NCI-H524 (cell line): ENCODE data around the gene EPS8.
"Not testable (repeated sequence)": the region's sequence is repeated elsewhere in the genome, so short reads cannot be mapped to it uniquely, and the experiment has no call there.

ENCODE experiments used
- DNase-seq, 2 experiments: peaks; one replicate each; lab custom pipeline; 2025; lab: John Stamatoyannopoulos, UW

The EPS8 gene

DNA sequence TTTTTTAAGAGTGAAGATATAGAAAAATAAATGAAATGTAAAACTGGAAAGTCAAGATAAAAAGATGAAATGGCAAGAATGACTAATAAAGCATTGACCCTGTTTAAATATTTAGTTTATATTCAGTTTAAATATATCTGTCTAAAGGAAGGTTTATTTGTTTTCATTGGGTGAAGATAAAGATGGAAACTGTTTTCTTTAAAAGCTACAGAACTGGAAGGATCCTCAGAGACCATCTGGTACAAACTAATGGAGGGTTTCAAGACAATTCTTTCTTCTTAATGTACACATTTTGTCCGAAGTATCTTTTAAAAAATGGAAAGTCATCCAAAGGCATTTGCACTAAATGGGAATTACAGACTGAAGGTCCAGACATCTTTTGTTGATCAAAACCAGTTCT is 142.6 kb downstream of the EPS8 start:
- DNase-seq = no peak

DNA sequence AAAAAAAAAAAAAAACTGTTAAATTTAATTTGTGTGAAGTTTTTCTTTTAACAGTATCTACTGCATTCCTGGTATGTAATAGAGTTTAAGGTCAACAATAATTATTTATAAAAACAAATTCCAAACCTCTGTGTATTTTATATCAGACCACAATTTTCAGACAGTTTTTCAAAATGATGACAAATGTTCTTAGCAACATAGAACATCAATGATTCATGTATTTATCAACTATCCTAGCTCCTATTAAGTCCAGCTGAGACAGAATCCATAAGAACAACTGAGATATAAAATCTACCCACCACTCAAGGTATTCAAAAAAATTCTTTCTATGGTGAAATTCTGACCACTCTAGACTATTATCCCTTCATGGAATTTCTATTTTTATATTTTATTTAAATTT is 144.5 kb downstream of the EPS8 start:
- no peak for DNase-seq

DNA sequence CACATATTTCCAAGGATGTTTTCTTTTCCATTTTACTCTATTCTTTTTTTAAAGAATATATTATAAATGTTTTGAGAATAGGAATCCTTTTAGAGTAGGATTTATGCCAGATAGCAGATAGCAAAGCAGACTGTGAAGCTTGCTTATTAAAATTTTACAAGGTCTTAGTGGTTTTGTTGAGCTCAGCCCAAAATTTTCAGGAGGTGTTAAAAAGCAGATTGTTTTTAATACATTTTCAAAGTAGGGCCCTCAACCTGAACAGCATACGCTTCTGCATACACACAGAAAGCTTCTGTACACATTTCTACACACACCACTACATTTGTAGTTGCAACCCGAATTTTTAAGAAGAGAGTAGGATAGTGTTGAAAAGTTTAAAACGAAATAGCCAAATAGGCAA is 151.0 kb downstream of the EPS8 start:
- DNase-seq = no peak

DNA sequence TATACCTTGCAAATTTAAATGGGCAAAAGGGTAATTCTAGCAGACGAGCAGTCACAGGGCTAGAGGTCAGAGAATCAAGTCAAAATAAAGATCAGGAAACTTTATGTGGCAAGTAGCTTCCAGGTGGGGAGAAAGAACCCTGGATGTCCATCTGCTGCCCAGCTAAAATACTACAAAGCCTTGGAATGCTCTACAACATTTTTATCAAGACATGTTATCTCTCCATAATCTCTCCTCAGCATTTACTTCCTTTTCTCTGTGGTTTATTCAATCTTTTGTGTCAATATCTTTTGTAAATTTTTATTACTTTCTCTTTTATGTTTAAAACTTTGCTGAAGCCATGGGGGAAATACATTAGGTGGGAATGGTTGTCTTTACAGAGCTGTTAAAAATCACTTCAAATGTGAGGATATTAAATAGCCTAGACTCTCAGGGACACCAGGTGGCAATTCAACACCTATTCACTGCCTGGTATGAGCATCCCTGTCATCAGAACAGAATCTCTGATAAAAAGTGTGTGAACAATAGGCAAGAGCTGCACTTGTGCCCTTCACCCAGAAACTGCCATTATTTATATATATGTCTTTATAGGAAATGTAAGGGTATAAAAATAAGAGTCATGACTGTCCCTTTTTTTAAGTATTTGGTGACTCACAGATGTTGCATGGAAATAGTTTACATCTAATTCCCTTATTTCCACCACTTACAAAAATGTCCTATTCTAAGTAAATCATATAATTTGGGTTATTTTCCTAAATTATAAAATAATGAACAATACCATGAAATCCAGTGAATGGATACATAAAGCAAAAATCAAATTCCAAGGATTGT is 152.9 kb downstream of the EPS8 start:
- no peak for DNase-seq

DNA sequence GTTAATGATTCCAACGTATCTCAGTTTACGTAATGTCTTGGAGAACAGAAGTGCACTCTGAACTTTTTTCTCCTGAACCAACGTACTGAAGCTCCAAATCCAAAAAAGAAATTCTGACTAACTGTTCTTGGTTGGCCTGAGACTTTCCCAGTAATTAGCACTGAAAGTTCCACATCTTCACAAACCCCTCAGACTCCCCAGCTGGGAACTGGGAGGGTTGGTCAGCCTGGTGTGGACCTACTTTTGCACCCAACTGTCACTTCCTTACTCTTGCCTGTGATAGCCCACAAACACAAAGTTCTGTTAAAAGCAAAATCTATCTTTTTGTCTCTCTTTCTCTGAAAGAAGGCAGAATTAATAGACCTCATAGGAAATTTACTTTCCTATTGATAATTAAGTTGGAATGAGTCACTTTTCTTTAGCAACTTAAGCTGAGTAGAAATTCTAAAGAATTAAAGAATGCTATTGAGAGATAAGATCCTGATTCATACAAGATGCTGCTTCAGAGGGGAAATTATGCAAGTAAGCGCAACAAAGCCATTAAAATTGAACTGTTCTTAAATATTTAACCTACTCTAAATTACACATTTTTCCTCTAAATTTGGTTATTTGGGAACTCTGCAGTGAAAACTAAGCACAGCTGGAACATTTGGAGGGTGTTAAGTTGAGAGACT is 155.0 kb downstream of the EPS8 start:
- no peak for DNase-seq

DNA sequence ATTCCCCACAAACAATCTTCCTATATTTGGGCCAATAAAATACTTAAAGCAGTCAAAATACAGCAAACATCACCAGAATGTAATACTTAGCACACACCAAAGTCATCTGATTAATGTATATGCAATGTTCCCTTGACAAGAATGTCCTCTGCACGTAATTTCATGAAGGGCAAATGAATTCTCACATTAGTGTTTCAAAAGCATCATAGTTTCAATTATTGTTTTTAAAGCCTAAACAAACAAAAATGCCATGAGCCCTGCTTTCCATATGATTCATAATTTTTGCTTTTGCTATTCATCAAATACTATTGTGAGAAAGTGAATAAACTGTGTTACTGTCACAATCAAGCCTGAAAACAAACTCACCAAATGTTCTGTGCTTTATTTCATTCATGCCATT is 156.0 kb downstream of the EPS8 start:
- DNase-seq = no peak

DNA sequence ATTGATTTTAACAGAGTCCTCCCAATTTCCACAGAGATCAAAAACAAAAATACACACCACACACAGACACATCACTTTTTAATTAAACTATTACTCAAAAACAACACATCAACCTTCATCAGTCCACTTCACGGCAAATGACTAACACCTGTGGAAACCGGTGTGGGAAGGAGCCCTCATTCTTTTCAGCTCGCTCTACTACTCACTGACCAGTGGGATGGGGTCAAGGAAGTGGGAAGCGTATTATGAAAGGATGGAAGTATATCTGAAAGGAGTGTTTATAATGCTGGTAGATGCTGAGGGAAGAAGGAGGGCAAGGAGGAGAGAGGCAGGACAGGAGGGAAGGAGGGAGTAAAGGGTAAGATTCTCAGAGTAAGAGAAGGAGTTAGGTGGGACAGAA is 156.5 kb downstream of the EPS8 start:
- no peak for DNase-seq

DNA sequence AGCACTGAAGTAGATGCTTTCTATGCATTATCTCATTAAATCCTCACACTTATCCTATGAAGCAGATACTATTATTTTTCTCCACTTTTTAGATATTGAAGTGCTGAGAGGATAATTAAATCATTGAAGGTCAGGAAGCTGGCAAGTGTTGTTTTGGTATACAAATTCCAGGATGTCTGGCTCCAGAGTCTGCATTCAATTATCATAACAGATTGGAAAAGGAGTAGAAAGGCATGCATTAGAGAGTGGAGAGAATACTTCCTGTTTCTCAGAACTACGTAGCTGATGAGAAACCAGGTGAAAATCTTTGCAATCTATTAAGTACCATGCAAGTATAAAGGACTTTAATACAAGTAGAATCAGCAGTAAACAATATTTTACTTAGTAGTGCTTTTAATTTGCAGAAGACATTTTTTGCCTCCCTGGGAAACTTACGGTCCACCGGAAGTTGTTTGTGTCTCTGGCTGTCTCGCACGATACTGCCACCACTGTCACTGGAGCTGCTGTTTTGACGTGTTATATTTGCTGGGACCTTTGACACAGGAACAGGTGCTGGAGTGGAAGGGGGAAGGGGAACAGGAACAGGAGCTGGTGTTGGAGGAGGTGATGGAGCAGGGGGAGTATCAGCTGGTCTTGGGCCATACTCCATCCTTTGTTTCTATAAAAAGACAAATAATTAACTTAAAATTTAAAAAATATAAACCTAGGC is 158.0 kb downstream of the EPS8 start:
- no peak for DNase-seq

DNA sequence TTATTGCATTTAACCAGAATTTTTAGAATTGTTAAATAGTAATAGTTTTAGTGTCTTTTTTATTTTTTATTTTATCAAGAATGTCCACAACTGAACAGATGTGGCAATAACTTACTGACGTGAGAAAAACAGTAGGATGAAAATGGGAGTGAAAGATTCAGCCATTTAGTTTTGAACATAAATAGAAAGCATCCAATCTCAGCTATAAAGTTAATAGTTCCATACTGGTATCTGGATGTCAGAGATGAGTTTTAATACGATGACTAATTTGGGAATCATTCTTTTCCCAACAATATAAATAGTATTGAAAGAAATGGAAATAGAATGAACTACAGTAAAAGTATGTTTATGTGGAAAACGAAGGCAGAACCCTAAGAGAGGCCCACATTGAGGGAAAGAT is 159.4 kb downstream of the EPS8 start:
- DNase-seq = no peak

DNA sequence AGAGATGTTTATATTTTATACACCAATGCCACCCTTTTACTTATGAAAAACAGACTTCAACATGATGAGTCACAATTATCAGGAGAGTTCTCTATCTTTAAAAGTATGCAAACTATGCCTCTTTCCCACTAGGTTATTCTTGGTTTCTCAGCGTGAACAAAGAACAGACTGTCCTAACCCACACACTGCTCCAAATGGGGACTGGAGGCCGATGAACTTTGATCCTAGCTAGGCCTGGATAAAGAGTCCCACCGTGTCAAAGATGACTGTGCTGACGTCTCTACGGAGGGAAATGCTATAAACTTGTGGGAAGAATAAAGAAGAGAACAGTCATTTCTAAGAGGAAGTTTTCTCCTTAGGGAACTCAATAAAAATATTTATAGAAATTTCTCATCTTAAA is 160.1 kb downstream of the EPS8 start:
- DNase-seq = no peak

DNA sequence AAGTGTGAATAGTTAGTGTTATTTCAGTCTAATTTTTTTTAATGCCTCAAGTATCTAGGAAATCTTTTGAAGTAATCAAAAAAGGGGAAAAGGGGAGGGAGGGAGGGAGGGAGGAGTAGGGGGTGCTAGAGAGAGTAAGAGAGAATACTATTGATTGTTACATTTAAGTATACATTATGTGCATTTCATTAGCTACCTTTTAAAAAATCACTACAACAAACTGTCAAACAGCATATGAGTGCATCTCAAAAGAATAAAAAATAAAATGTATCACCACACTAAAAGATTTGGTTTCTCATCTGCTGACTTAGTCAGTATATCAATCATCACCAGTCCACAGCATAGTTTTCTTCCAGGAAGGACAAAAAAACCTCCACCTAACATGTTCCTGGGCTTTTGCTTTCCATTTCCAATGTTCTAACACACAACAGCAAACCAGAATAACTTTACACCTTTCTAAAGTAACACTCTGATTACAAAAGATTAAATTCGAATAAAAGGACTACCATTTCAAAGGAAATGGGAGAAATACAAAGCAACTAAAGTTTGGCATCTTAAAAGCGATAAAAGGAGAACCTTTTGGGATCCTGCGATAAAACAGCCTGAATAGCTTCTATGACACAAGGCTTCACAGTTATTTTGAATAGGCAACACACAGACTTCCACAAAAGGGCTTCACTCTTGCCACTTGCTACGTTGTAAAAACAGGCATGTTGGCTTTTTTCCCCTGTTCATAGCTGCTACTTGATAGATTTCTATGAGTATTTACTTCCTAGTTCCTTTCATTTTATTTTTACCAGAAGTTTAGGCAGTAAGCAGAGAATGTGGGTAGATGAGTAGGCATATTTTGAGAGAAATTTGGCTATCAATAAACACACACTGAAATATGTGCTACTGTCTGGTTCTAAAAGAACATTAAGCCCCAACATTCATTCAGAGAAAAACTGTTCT is 160.9 kb downstream of the EPS8 start:
- no peak for DNase-seq

DNA sequence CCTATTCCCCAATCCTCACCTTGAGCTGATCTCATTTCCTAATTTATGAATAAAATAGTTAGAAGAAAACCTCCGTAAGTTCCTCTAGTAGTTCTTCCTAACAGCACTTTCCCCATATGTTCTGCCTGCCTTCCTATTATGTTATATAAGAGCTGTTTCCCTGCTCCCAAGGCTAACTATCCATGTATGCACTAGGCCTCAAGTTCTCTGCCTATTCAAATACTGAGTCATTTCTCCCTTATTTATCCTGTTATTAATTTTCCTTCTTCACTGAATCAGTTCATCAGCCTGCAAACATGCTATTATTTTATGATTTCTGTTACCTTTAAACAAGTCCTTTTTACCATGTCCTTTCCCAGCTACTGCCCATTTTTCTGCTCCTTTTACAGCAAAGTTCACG is 164.1 kb downstream of the EPS8 start:
- DNase-seq = no peak

DNA sequence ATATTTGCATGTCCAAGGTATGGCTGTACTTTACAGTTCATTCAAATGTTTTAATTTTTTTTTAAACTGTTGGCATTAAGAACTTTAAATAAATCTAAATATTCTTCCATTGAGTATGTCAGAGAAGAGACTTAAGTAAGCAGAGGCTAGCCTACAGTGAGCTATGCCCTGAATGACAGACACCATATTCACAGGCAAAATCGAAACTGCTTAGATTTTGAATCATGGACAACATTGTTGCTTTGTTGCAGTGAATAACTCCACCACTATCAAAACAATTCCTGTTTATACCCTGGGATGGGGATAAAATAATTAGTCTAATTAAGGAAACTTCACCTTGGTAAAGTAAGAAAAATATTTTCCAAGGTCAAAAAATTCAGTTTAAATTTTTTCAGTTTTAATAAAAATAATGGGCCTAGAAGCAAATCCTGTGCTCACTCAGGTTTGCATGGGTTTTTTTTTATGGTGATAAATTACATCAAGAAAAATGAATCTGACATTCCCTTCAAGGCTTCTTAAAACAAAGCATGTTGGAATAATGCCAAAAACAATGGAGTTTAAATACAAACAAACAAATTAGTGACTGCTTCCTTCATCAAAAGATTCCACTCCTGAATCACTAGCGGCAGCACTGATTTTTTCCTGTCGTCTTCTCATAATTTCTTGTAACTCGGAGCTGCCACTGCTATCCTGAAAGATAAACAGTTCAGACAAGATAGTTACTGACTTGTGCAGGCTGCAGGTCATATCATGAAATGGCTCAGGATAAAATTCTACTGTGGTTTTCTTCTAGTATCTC is 168.2 kb downstream of the EPS8 start:
- no peak for DNase-seq

DNA sequence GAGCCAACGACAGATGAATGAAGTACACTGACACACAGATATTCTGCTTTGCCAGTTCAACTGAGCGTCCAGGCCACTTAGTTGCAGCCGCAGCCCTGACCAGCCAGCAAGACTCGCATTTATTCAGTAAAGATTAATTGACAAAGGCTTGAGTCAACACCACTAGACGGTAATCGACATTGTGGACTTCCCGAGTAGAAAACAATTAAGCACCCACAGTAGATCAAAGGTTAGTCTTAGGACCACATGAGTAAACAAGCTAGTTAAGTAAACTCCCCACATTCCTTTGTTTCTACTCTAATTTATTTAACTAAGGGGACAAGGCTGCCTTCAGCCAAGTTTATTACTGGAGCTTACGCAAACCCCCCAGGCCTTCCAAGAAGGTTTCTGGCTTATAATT is 172.7 kb downstream of the EPS8 start:
- DNase-seq = not testable (repeated sequence)

DNA sequence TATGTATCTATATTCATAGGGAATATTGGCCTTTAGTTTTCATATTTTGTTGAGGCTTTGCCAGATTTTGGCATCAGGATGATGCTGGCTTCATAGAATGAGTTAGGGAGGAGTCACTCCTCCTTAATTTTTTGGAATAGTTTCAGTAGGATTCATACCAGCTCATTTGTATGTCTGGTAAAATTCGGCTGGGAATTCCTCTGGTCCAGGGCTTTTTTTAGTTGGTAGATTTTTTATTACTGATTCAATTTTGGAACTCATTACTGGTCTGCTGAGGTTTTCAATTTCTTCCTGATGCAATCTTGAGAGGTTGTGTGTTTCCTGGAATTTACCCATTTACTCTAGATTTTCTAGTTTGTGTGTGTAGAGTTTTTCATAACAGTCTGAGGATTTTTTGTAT is 175.2 kb downstream of the EPS8 start:
- no peak for DNase-seq

DNA sequence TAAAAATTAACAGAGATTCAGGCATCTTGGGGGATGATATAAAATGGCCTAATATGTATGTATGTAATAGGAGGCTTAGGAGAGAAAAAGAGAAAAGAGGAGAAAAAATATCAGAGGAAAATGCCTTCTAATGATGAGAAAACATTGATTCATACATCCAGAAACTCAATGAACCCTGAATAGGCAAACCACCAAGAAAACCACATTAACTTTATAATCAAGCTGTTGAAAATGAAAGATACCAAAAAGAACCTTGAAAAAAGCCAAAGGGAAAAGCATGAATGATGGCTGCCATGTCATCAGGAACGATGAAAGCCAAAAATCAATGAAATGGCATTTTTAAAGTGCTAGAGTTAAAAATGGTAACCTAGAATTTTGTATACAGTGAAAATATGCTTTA is 180.2 kb downstream of the EPS8 start:
- no peak for DNase-seq

DNA sequence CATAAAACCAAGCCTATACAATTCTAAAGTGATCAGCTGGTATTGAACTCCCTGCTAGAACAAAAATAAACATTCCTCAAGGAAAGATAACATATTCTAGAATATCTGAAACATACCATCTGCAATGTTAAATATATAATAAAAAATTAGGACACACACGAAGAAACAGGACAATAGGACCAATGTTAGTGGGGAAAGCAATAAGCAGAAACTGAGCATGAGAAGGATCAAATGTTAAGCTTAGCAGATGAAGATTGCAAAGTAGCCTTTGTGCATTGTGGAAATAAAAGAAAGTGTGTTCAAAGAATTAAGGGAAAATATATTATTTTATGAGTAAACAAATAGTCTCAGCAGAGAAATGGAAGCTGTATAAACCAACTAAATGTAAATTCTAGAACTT is 180.8 kb downstream of the EPS8 start:
- no peak for DNase-seq

DNA sequence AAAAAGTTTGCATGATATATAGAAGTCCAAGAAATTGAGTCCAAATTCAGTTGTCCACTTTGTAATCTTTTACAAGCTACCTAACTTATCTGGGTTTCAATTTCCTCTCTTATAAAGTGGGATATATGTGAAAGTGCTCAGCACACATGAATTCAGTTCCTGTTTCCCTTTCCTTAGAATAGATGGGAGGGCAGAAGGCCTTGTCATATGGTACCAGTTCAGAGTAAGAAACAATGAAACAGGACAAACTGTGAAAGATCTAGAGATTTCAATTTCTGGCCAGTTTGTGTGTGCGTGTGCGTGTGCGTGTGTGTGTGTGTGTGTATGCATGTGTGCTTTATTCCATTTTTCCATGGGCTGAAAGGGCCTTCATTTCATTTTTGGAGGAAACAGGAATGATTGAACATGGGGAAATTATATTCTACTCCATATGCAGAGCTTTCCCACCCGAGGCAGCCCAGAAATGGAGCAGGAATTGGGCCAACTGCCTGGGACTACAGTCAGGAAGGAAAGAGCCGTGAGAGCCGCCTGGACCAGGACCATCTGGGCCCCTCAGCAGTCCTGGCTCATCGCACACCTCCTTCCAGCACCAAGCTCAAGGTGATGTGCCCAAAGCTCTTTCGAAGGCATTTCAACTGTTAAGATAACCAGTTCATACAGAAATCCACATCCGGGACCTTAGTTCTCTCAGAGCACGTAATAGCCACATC is 183.2 kb downstream of the EPS8 start:
- DNase-seq = no peak

DNA sequence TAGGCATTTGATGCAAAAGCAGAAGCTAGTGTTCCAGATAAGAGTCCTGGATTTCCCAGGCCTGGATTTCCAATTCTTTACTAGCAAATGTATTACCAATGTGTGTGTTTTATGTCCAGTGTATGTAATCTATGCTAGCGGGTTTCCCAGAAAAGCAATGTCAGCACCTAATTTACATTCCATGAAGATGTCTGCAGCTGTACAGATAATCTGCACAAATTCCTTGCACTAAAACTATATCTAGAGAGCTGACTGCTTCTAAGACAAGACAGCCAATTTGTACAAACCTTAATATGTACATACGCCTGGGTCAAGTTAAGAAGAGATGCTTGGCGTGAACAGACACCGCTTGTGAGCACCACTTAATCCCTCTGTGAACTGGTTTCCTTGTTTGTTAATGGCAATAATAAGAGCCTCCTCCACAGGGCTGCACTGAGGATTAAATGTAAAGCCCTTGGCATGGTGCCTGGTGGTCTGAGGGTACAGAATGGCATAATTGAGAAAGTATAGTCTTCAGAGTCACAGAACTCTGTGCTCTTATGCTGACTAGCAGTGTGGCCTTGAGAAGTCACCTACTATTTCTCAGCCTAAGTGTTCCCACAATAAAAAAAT is 185.6 kb downstream of the EPS8 start:
- peak; percentile 94 to 97 for DNase-seq

DNA sequence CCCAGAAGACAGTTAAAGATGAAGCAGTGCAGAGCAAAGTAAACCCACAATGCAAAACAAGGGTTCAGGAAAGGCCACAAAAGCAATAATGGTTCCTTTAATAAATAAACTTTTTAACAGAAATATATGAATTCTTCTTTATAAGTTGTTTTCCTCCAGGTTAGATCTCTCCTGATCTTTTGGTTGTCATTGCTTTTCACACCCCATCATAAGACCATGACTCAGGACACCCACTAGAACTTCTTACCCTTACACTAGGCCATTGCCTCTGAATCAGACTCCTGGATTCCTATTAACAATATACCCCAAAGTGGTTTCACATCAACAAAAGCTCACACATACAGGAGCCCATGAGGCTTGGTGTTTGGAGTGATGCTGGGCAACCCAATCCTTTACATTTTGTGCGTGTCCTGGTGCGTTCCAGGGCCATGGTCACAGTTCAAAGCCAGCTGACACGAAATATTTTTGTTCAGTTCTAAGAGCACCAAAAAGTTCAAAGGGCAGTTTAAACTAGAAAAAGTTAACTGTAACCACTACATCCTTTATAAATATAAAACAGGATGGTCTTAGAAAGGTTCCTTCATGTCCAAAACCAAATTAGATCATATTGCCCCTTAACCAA is 187.0 kb downstream of the EPS8 start:
- DNase-seq = no peak
